GM21390 (cell line): ENCODE results near the gene ETV6.
"Not testable (repeated sequence)": the region's sequence is repeated elsewhere in the genome, so short reads cannot be mapped to it uniquely, and the experiment has no call there.

ENCODE experiments used
- ATAC-seq: cut with Tn5 transposase; IDR thresholded peaks from one replicate; pipeline ENCODE4 v1.9.1; 2021; ENCODE audit not compliant: unreplicated experiment

ETV6 gene

DNA sequence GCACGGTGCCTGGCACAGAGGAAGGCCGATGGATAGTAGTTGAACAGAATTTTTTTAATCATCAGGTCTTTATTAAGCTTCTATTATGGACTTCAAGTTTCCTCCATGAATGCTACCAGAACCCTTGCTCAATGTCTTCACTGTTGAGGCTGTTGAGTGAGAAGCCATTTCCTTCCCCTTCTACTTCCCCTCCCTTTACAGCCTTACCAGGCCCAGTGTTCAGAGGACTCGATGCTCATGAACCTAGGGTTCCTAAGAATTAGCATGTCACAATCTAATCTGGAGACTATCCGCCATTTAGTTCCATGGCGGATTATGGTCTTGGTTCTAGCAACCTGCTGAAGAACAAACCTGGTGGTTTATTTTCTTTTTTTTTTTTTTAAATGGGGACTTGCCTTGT, 17.7 kb downstream of the ETV6 start:
- ATAC-seq: no peak

DNA sequence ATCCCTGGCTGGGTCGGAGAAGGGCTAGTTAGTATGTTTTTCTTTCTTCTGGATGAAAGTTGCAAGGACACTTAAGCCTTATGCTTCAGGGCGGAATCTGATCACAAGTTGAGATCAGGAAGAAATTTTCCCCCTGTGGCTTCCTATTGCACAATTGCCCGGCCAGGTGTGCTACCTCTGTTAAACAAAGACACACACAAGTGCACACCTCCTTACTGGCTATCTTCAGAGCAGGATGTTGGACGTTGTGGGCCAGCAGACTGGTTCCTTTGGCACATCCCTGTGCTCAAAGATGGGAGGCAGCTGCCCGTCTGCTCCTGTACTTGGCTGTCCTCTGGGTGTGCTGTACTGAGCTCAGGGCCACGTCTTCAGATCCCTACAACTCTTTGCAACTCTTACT, 19.1 kb downstream of the ETV6 start:
- no peak for ATAC-seq

DNA sequence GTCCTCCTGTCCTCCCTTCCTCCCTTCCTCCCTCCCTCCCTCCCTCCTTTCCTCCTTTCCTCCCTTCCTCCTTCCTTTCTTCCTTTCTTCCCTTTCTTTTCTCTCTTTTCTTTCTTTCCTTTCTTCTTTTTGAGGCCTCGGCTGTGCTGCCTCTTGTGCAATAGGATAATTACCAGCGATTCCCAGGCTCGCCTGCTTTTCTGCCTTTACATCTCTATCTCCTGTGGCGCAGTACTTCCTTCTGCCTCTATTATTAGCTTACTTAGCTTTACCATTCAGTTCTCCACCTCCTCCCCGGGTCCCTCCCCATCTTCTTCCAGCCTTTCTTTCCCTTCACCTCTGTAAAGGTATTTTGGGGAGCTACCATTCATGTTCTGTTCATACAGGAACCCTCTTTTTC, 19.9 kb downstream of the ETV6 start:
- ATAC-seq: no peak

DNA sequence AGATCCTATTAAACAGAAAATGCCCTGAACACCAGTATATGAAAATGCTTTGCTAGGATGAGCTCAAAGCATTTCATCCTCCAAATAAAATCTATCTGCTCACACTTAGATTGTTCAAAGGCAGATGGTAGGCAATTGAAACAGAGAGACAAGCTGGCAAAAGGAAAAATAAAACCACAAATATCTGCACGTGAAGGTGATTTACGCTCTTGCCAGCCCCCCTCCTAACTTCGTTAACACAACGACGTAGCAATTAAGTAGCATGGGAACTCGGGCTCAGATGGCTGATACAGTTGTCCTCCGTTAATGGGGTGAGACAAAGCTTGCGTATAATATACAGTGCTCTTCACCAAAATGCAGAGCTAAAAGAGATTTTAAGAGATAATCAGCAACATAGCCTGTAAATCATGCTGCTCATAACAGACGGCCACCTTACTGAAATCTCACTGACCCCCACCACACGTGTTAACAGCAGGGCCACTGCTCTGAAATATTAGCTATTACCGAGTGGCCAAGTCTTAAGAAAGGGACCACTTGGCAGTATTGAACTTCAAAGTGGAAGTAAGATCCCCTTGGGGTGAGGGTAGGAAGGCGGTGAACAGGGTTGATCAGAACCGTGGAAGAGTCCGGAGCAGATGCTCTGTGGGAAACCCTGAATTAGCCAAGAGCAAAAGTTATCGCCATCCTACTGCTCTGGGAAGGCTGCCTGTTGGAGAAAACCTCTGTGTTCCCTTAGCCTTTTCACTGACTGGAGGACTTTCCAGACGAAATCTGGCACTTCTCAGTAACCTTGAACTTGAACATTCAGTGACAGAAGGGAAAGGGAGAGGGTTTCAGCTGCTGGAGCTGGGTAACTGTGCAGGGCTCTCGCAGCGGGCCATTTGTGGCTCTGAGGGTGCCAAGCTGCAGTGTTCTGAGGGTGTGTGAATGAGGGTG, 23.1 kb downstream of the ETV6 start:
- ATAC-seq: no peak

DNA sequence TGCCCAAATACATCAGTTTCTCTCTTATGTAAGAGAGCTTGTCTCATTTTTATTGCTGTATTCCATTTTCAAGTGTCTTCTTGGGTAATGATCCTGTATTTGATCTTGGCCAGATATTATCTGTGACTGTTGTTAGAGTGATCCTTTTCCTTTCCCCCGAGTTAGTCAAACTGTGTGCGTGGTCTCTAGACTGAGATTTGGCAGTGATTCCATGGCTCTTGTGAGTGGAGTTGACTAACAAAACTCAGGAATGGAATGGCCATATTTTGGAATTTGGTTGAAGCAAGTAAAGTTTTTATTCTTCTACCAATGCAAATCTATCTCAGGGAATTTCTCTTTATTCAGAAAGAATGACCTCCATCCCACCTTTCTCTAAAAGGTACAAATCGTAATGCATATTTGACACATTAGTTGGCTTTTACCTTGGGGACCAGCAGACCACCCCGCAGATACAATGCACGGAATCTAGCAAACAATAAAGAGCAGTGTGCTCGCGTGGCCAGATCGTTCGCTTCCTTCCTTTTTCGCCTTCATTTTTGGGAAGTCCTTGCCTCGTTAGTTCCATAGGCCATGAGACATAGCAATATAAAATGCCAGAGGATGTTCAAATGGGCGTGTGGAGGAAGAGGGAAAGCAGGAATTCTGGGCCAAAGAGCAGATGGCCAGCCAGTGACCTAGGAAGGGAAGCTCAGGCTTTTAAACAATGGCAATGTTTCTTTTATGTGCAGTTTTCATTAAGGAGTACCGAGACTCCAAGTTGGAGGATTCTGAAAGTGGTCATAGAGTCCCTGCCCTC, 24.4 kb downstream of the ETV6 start:
- ATAC-seq: no peak

DNA sequence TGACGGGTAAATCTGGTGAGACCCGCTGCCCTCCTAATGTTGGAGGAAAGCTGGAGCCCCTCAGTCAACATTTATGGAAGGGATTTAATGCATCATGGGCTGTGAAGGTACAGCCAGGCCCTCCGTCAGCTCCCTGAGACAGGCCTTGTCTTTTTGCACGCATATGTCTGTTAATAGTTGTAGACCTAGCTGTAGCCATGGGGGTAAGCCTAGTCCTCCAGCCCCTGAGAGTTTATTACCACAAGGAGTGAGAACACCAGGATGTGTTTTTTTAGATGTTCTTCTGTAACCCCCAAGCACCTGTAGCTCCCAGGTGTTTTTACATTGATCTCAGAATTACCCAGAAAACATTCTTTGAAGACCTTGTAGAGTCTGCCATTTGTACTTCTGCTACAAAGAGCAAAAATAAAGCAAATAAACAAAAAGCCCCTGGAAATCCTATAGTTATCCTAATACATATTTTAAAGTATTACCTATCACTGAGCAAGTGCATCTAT, 25.5 kb downstream of the ETV6 start:
- no peak for ATAC-seq

DNA sequence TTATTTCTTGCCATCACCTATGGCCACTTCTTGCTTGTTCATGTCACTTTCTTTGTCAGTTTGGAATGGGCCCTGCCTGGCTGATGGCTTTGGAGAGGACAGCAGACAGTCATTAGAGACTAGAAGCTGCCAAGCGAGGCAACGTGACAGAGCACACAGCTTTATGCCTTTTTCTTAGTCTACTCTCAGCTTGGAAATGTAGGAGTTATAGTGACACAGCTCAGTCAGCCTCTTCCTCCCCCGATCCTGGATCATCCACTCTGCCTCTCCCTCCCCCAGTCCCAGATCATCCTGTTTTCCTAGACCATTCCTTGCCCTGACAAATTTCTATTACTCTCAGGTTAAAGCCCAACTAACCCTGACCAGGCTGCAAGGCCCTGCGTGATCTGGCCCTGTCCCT, 26.6 kb downstream of the ETV6 start:
- ATAC-seq: no peak

DNA sequence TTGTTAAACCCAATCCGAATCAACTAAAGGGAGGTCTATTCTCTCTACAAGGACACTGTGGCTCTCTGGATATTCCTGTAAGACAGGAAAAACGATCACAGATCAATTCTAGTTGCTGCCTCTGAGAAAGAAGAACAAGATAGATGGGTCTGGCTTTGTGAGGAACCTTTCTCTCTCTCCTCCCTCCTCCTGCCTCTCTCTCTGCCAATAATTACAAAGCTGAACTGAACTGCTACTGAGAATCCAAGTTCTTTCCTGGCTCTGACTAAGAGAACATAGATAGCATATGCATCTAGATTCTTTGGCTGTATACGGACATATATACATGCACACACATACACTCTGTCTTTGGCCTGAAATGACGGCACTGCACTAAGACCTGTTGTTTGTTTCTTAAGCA, 27.6 kb downstream of the ETV6 start:
- ATAC-seq: no peak

DNA sequence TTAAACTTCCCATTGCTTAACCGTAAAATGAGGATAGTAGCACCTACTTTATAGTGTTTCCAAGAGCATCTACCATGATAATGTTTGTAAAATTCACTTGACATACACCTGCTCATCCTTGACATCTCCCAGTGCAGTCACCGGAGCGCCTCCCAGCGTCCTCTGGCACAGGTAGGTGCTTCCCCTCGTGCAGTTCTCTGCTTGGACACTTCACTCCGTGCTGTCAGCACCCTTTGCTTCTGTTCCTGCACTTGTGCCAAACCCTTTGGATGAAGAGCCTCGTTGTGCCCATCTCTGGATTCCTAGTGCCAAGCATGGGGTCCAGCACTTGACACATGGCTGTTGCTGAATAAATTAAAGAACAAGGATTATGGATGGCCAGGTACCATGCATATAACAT, 28.3 kb downstream of the ETV6 start:
- ATAC-seq: no peak

DNA sequence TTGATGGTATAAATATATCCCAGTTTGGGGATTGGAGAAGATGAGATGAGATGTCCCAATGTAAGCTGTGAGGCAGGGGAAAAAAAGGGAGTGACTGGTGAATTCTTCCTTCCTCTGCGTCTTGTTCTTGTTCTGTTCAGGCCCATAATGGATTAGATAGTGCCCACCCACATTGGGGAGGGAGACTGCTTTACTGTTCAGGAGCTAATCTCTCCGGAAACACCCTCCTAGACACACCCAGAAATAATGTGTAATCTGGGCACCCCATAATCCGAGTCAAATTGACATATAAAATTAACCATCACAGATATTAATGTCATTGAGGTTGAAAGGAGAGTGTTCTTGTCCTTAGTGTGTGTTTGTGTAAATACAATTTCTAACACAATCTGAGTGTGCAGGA, 29.3 kb downstream of the ETV6 start:
- no peak for ATAC-seq

DNA sequence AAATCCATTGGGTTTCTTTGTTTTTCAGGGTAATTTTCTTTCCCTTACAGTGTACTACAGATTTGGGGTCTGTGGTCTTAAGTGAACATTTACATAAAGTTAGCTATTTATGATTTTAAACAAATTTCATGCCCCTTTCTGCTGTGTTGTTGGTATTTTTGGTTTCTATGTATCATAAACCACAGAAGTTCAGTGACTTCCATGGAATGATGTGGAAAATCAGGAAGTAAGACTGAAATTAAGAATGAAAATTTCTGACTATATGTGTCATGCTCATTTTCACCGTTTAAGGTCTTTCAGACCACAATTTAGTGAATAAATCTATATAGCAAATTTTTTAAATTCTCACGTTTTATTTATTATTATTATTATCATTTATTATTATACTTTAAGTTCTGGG, 31.7 kb downstream of the ETV6 start:
- ATAC-seq: no peak

DNA sequence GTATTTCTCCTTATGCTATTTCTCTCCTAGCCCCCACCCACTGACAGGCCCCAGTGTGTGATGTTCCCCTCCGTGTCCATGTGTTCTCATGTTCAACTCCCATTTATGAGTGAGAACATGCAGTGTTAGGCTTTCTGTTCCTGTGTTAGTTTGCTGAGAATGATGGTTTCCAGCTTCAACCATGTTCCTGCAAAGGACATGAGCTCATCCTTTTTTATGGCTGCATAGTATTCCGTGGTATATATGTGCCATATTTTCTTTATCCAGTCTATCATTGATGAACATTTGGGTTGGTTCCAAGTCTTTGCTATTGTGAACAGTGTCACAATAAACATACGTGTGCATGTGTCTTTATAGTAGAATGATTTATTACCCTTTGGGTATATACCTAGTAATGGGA, 32.2 kb downstream of the ETV6 start:
- ATAC-seq: not testable (repeated sequence)

DNA sequence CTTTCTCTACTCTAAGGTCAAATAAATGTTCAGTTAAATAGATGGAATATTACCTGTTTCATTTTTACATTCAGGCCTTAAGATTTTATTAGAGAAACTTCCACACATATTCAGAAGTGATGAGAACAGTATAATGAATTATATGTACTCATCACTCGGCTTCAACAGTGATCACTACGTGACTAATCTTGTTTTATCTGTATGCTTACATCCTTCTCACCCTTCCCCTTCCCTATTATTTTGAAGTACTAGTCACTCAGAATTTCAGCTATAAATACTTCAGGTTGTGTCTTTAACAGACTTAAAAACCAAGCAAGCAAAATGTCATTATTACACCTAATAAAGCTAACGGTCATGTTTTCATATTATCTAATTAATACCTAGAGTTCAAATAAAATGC, 34.9 kb downstream of the ETV6 start:
- ATAC-seq: no peak

DNA sequence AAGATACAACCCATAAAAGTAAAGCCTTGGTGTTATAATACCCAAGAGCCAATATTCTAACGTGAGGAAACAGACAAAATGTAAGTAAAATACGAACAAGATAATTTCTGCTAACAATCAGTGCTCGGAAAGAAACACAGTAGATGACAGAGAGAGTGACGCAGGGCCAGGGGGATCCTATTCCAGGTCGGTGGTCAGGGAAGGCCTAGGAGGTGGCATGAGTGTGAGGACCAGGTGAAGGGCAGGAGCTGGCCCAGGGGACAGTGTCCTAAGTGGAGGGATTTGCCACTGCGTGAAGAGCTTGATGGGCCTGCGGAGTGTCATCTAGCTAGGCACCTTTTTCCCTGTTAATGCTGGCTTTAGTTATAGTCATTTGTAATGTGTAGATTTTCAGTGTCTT, 35.3 kb downstream of the ETV6 start:
- ATAC-seq: no peak

DNA sequence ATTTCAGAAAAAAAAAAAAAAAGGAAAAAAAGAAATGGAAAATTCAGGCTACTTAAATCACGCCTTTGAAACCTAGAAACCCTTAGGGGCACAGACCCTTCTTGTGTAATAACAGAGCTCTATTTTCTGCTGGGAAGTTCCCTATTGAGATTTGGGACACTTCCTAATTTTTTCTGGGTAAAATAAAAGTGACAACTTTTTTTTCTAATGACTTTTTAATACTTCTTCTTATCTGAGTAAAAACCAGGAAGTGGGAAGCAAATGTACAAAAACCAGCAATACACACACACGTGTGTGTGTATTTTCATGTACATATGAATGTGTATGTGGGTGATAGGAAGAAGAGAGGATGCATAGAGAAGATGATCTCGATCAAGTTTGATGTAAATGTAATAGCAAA, 35.8 kb downstream of the ETV6 start:
- ATAC-seq: no peak

DNA sequence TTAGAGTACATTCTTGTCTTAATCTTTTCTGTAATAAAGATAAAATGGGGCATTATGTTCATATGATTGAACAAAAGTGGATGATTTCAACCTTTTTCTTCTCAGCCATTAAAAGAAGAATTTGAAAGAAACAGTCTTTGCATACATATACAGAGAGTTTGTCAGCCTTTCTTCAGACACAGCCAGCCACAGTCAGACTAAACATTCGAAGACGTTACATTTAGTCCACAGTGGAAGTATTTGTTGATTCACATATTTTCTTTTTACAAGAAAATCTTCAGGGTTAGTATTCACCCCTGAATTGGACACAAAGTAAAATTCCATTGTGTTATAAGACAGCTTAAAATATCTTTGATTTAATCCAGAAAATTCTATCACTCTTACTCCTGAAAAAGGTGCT, 36.2 kb downstream of the ETV6 start:
- ATAC-seq: no peak

DNA sequence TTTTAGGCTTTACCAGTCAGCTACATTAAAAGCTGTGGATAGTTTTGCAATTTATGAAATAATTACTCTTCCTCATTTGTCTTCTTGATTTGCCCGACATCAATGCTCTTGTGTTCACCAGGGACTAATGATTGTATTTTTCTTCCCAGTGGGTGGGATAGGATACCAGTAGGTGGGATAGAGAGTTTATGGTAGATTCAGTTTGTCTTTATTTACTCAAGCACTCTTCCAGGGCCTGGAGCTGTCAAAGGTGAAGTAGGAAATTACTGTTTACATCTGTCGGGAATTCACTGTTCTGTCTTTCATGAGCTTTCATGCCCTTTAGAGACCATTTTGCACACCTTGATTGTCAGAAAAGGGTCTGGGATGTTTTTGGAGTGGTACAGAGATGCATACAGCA, 36.6 kb downstream of the ETV6 start:
- ATAC-seq: no peak

DNA sequence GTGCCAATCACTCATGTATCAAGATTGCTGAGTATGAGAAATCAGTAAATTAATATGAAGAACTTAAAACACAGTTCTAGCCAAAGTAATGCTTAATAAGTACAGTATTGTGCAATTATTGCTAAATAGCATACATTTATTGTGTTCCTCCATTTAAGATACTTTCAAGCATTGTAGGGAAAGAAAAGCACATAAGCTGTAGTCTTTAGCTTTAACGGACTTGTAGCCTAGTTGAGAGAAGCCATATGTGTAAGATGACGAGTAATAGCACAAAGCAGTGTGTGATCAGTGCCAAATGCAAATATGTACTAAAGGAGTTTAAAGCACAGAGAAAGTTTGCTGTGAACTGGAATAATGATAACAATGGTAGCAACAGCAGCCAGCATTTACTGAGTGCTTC, 38.1 kb downstream of the ETV6 start:
- ATAC-seq: no peak

DNA sequence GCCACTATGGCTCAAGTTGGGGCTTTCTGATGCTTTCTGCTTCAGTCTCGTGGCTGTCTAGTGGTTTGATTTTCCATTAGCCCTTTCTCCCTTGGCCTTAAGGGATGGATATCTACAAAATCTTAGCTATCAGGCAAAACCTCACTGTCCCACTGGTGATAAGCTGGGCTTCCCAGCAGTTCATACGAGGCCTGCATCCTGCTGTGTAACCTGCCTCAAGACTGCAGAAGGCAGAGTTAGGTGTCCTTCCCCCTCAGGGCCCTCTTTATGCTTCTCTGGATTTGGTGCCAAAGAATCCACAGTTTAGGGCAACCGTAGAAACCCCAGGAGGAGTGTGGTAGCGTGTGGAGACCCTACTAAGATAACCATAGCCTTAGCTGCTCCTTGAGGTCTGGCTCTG, 38.9 kb downstream of the ETV6 start:
- no peak for ATAC-seq

DNA sequence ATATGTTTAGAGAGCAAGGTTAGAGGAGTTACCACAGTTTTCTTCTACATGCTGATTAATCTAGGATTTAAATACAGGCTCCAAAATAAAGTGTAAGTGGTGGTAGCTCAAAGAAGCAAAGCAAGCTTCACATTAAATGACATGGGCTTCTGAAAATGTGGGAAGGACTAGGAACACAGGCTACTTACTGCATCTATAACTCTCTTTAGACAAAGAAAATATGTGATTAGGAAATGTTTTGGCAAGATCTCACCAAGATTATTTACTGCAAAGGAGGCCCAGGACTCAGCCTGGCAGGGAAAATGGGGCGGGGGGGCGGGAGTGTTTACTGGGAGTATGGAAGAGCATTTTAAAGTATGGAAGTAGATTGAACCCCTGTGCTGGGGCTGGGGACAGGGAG, 39.4 kb downstream of the ETV6 start:
- ATAC-seq: no peak

DNA sequence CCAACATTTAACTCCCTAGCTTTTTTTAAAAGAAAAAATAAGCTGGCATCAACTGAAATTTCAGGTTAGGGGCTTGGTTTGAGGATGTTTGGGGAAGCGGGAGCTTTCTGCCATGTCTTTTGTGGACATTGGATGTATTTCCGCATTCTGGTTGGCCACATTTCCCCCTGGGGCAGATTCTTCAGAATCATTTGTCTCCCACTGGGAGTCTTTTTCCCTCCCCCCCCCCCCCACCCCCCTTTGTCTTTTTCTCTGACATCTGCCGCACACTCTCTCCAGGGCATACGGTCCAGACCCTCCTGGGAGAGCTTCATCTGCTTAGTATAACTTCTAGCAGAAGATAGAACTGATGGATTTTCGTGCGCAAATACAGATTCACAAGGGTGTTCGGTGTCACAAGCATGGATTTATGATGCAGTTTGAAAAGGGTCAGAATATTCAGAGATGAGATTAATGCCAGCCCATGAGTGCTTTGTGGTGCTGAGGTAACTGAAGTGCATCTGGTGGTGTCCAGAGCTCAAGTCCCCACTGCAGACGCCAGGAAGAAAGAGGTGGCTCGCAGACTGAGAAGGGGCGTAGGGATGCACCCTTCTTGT, 40.2 kb downstream of the ETV6 start:
- no peak for ATAC-seq

DNA sequence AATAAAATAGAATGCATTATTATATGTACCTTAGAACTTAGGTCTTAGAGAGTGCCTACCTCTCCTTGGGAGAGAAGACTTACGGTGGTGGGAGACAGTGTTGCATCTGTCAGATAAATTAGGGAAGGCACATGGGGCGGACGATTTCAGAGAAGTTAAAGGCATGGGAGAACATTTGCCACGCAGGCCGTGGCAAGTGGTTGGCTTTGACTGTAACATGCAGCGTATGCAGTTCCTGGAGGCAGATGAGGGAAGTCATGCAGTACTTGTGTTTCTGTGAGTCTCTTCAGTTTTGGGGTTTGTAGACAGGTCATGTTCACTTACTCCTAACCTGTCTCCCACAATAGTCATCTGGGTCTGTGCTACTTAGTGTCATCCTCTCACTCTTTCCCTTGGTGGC, 43.6 kb downstream of the ETV6 start:
- no peak for ATAC-seq
